GM15510 (cell line): ENCODE measurements around the gene C4B.
"Not testable (repeated sequence)": the region's sequence is repeated elsewhere in the genome, so short reads cannot be mapped to it uniquely, and the experiment has no call there.

Source experiments
- POLR2A ChIP-seq: IDR thresholded peaks from 3 replicates; pipeline ENCODE4 v1.6.1; 2011; ENCODE audit warnings: borderline replicate concordance; ENCODE audit not compliant: insufficient read length; ENCODE audit errors: extremely low read depth

The C4B gene

DNA sequence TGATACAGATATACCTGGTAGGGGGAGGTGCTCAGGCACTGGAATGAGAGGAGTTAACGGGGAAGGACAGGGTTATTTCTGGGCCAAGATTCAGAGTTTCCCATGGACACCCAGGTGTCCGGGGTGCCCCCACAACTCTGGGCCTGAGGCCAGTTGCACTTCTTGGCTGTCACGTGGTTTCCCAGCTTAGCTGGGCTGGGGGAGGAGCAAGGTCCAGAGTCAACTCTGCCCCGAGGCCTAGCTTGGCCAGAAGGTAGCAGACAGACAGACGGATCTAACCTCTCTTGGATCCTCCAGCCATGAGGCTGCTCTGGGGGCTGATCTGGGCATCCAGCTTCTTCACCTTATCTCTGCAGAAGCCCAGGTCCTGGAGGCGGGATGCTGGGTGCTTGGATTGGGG lies at the start of gene C4B:
TSS of gene C4B (plus strand) at position 249 of the 400 bp plus-strand sequence. CDS start at position 300, 51 bp downstream.
- TF ChIP-seq POLR2A, result not testable (repeated sequence)

DNA sequence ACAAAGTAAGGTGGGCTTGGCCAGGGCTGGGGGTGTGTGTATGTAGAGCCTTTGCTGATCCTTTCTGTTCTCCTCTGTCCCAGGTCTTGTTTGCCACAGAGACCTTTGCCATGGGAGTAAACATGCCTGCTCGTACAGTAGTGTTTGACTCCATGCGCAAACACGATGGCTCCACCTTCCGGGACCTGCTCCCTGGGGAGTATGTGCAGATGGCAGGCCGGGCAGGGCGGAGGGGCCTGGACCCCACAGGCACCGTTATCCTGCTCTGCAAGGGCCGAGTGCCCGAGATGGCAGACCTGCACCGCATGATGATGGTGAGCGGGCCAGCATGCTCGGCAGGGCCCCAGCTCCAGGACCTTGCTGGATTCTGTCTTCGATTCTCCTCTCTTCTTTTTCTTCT lies 48.9 kb upstream of the C4B start:
- TF ChIP-seq POLR2A, result no peak

DNA sequence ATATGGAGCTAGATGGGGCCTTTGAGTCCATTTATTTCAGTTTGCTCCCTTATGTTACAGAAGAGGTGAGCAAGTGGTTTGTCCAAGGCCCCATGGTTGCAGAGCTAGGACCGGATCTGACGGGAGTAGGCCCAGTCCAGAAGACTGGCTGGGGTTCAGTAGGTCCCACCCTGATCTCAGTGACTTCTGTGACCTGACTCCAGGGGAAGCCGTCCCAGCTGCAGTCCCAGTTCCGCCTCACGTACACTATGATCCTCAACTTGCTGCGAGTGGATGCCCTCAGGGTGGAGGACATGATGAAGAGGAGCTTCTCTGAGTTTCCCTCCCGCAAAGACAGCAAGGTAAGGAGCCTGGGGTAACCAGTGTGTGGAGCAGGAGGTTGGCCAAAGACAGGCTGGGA lies 48.1 kb upstream of the C4B start:
- no peak for TF ChIP-seq POLR2A

DNA sequence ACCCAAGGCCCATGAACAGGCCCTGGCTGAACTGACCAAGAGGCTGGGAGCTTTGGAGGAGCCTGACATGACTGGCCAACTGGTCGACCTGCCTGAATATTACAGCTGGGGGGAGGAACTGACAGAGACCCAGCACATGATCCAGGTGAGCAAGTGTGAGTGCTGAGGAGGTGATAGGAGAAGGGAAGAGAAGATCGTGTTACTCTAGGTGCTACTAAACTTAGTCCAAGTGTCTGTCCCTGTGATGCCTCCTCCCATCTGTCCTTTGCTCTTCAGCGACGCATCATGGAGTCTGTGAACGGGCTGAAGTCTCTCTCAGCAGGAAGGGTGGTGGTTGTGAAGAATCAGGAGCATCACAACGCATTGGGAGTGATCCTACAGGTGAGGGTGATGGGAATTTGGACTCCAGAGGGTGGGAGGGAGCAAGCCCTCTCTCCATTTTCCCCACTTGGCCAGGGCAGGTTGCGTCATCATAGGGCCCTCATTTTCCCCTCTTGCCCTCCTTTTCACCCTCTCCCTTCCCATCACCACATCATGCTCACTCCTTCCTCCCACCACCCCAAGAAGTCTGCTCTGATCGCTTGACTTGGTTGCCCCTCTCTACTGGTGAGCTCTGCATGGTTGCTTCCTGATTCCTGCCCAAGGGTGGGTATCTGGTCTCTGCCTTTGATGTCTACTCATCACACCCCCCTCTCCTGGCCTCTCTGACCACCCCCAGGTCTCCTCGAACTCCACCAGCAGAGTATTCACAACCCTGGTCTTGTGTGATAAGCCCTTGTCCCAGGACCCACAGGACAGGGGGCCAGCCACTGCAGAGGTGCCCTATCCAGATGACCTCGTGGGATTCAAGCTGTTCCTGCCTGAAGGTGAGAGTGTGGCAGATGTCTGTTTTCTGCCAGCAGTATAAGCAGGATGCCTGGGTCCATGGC lies 47.3 kb upstream of the C4B start:
- no peak for TF ChIP-seq POLR2A

DNA sequence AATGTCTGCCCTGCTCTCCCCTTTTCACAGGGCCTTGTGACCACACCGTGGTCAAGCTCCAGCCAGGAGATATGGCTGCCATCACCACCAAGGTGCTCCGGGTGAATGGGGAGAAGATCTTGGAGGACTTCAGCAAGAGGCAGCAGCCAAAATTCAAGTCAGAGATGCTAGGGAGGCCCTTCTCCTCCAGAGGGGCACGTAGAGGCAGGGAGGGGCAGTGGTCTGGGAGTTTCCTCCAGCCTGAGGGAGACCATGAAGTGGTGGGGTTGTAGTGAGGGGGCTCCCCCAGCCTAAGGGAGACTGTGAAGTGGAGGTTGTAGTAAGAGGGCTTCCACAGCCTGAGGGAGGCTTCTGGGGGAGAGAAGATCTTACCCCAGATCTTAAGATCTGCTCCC lies 46.7 kb upstream of the C4B start:
- no peak for TF ChIP-seq POLR2A

DNA sequence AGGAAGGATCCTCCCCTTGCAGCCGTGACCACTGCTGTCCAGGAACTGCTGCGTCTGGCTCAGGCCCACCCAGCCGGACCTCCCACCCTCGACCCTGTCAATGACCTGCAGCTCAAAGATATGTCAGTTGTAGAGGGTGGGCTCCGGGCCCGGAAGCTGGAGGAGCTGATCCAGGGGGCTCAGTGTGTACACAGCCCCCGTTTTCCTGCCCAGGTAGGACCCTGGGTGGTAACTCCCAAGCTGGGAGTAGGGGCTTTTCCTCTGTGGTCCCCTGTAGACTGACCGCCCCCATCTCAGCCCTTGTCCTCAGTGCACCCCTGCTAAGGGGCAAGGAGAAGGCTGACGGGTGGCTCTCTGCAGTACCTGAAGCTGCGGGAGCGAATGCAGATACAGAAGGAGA lies 46.3 kb upstream of the C4B start:
- no peak for TF ChIP-seq POLR2A

DNA sequence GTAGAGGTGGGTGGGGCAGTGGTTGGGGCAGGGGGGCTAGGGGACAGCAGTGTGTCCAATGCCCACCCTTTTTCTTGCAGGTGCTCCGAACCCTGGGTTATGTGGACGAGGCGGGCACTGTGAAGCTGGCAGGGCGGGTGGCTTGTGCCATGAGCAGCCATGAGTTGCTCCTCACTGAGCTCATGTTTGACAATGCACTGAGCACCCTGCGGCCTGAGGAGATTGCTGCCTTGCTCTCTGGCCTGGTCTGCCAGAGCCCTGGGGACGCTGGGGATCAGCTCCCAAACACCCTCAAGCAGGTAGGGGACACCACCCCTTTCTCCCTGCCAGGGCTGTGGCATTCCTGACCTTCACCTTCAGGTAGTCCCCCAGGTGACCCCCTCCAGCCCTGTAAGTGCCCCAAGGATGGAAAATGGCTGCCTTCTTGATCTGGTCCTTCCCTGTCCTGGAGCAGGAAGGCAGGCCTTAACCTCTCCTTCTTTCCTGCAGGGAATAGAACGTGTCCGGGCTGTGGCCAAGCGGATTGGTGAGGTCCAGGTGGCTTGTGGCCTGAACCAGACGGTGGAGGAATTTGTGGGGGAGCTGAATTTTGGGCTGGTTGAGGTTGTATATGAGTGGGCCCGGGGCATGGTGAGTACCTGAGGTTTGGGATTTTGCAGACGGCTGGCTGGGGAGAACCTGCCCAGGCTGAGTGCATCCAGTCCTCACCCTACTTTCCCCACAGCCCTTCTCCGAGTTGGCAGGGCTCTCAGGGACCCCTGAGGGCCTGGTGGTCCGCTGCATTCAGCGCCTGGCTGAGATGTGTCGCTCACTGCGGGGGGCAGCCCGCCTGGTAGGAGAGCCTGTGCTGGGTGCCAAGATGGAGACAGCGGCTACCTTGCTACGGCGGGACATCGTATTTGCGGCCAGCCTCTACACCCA lies 45.5 kb upstream of the C4B start:
- no peak for TF ChIP-seq POLR2A

DNA sequence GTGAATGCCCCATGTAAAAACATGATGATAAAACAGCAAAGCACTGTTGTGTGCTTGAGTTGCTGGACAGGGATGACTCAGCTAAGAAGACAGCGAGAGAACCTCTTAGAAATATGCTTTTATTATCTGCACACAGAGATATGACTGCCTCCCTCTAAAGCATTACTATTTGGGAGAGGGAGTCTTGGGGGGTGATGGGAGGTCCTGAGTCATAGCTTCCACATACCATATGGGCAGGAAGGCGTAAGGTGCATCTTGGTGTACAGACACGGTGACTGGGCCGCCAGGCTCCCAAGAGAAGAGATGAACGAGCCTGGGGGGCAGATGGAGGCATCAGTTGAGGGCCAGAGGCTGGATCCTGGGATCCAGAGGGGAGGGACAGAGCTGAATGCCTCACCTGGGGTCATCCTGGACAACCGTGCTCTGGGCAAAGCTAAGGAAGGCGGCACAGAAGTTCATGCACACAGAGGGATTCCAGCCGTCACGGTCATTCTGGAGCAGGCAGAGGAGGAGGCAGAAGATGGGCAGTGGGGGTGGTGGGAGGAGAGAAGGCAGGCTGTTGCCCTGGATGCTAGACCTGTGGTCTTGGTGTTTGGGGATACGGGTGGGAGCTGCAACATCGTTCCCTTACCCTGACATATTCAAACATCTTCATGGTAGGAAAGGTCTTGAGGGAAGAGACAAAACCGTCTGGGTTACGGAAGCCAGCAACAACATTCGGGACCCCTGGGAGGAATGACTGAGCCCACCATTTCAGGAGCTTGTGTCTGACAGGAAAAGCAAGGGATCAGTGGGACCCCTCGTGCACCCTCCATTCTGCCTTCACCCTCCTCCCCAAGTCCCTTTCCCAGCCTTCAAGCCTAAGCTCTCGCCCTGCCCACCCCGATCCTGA lies 44.6 kb upstream of the C4B start:
- TF ChIP-seq POLR2A, result no peak

DNA sequence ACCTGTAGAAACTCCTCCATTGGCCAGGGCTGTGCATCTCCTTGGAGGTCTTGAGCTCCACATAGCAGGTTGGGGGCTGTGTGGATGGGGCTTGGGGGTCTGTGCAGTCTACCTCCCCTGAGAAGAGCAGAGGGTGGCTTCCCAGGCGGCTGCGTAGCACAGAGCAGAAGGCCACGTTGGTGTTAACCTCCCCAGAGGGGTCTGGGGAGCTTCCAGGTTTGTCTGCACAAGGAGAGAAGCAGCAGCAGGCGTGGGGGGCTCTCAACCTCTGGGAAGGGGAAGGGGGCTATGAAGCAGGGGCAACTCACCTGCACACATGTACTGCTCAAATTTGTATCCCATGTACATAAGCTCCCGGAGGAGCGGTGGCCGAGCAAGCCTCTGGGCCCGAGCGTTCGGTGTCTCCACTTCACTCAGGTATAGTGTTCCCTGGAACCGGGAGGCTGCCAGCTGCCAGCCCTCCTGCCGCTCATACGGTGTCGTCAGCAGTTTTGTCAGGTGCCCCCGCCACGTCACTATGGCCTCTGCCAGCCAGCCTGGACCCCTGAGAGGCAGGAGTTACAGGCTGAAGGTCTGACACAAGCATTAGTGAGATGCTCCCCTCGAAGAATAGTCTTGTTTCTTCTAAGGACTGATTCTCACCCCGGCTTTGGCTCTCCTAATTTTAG lies 43.9 kb upstream of the C4B start:
- peak; percentile 14 for TF ChIP-seq POLR2A

DNA sequence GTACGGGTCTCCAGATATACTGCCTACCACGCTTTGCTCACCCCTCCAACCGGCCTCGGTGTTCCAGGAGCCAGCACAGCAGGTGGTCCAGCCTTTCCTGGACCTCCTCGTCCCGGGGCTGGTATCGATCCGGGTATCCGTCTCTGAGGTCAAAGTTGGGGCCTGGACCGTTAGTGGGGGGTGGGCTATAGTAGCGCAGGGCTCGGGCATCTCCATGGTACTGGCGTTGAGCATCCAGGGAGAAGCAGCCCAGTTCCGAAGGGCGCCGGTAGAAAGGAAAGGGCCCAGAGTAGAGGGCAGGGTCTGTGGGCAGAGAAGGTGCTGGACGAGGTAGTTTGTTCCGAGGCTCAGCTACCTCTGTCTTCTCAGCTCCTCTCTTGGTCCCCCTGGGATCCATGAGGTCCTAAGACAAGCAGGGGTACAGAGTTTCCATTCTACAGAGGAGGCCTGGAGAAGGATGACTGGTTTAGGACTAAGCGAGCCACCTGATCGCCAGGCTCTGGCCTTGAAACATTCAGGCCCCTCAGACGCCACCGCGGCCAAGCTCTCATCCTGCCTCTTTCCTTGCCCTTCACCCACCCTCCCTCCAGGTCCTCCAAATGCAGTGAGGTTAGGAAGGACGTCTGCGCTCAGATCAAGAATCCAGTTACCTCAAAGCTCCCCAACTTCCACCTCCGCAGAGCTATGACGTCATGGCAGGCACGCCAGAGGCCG lies 43.2 kb upstream of the C4B start:
- TF ChIP-seq POLR2A, result no peak

DNA sequence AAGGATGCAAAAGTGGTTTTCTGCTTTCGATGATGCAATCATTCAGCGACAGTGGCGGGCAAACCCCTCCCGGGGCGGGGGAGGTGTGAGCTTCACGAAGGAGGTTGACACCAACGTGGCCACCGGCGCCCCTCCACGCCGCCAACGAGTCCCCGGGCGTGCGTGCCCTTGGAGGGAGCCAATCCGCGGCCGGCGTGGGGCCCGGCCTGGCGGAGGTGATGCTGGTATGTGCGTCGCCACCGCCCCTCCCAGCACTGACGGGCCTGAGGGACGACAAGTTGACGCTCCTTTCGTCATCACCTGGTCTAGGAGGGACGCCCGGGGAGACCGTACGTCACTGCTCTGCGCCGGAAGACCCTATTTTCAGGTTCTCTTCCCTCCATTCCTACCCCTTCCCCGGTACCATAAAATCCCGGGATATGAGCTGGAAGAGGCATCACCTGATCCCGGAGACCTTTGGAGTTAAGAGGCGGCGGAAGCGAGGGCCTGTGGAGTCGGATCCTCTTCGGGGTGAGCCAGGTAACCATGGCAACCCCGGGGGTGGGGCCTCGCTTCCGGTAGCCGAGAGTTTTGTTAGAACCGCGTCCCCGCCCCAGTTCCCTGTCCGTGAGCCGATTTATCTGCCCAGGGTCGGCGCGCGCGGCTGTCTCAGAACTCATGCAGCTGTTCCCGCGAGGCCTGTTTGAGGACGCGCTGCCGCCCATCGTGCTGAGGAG lies 42.4 kb upstream of the C4B start, which contains the start of gene DXO:
TSS of gene DXO (minus strand) at position 146 of the 716 bp plus-strand sequence. CDS start 463 bp downstream, outside the sequence.
- TF ChIP-seq POLR2A, result peak; percentile 56

DNA sequence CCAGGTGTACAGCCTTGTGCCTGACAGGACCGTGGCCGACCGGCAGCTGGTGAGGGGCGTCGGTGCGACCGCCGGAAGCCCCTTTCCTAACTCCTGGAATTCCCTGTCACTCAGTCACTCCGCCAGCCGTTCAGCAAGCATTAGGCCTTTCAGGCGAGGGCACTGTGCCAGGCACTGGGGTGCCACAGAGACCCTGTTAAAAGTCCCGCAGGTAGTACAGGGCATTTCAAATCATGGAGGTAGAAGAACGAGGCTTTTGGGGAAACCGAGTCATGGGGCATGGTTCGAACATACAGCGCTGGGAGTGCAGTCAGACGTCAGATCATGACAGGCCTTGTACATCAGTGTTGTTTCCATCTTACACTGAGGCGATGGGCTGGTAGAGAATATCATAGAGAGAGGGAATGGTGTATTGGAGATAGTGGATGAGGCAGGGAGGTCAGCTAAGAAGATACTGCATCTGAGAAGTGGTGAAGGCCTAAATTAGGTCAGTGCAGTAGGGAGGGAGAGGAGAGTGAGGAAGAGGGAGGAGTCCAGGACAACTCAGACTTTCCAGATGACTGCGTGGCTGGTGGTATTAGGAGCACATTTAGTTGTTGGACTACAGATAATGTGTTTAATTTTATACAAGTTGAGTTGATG lies 41.8 kb upstream of the C4B start:
- no peak for TF ChIP-seq POLR2A

DNA sequence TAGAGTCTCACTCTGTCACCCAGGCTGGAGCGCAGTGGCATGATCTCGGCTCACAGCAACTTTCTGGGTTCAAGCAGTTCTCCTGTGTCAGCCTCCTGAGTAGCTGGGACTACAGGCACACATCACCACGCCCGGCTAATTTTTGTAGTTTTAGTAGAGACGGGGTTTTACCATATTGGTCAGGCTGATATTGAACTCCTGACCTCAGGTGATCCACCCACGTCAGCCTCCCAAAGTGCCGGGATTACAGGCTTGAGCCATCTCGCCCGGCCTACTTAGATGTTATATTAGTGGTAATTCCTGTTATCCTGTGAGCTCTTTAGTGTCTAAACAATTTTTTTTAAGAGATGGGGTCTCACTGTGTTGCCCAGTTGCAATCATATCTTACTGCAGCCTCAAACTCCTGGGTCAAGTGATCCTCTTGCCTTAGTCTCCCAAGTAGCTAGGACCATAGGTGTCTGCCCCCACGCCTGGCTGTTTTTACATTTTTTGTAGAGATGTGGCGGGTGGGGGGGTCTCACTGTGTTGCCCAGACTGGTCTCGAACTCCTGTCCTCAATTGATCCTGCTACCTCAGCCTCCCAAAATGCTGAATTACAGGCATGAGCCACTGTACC lies 36.7 kb upstream of the C4B start:
- TF ChIP-seq POLR2A, result no peak
